Endothelial cell of coronary artery (primary cell): ENCODE measurements around the gene S100A11. TPM values are rescaled to one million over a fixed set of nuclear protein-coding genes. Genes with fewer than 3 reads are reported as not detected.

Source experiments
- total RNA-seq: library from RNA; depleted of rRNA; stranded (reverse); fragments of >200 nt; gene quantifications from 2 replicates; pipeline ENCODE4 v1.2.3, GENCODE V29; 2014

S100A11 gene
- 22.0 and 31.9 TPM in 2 replicates for total RNA-seq

DNA sequence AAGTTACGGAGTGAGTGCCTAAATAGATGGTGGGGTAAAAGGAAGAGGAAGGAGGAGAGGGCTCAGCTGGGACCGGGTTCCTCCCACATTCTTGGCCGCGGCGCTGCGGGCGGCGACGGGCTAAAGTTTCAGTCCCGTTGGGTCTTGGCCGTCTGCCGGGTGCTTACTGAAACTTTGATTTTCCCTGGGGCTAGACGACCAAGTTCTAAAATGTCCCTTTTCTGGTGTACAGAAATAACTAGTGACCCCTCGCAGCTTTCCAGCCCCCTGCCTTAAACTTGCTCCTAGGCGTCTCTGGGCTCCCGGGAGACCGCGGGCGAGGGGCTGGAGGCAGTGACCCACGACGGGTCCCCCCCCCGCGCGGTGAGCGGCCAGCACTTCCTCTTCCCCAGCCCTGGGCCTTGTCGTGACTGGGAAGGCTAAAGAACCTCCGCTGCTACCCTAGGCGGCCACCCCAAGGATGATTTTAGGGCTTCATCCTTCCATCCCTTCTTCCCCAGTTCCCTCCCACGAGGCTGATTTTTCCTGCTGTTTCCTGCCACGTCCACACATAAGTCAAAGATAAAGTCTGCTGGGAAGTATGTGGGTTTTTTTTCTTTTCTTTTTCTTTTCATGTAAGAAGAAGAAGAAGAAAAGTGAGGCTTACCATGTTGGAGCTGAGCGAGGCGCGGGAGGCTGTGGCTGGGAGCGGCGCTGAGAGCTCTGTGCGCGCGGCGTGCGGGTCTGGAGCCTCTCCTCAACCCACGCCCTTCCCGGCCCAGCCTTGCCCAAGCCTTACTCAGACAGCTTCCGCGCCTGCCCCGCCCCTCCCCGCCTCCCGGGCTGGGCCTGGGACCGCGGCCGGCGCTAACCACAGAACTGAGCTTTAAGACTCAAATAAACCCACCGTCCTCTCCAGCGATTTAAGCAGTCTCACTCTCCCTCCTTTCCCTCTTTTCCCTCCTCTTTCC, at the start of gene S100A11:
S100A11 (minus strand) TSS at position 738 of the 950 bp plus-strand sequence; CDS start at position 649, 89 bp downstream.

GRCh38 chr1:151993734-151994496, 42.9 kb downstream of the S100A11 start, which contains the start of gene S100A10:
Gene S100A10 (minus strand): TSS chr1:151993859. CDS start chr1:151986230, 7,629 bp downstream.

Other genes with a start within 250 kb of the S100A11 start
- gene TDRKH, start 246.5 kb downstream of the S100A11 start, total RNA-seq, result 4.5 and 4.9 TPM in 2 replicates
- gene LINGO4, start 231.6 kb downstream of the S100A11 start, total RNA-seq, result not detected in 2 replicates
- gene RORC, start 205.2 kb downstream of the S100A11 start, total RNA-seq, result not detected in 2 replicates
- not detected in 2 replicates for gene C2CD4D, start 197.2 kb downstream of the S100A11 start, total RNA-seq
- not detected in 2 replicates for gene THEM5, start 183.3 kb downstream of the S100A11 start, total RNA-seq
- 7.5 and 10.9 TPM in 2 replicates for gene THEM4, start 127.5 kb downstream of the S100A11 start, total RNA-seq
- 149 and 210 TPM in 2 replicates for gene S100A10, start 43.1 kb downstream of the S100A11 start, total RNA-seq
- not detected in 2 replicates for gene TCHHL1, start 52.1 kb upstream of the S100A11 start, total RNA-seq
- under 0.01 TPM in 1 of 2 replicates, not detected in the other for gene TCHH, start 78.4 kb upstream of the S100A11 start, total RNA-seq
- gene RPTN, start 122.2 kb upstream of the S100A11 start, total RNA-seq, result 0.19 TPM in 1 of 2 replicates, not detected in the other
- not detected in 2 replicates for gene HRNR, start 187.2 kb upstream of the S100A11 start, total RNA-seq